K562 treated with DMSO at 1 percent for 12 hours (cell line): ENCODE measurements around the gene CFHR3. TPM values are rescaled to one million over a fixed set of nuclear protein-coding genes. Genes with fewer than 3 reads are reported as not detected.

Source experiments
- total RNA-seq: library from RNA; unstranded; fragments of 300-600 nt; gene quantifications from 2 replicates; pipeline ENCODE4 v1.2.3, GENCODE V29; 2022; ENCODE audit not compliant: insufficient read depth

CFHR3 gene
- not detected in 2 replicates for total RNA-seq

DNA sequence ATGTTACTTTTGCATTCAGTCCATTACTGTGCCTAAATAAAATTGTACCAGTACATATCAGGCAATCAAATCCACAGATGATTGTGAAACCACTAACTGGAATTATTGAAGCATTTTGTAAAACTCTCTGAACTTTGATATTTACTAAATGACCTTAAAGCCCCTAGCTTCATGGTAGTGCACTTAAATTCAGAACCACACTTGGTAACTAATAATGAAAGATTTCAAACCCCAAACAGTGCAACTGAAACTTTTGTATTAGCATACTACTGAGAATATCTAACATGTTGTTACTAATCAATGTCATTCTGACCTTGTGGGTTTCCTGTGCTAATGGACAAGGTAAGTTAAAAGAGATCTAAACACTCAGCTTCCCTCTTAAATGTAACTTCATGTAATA, at the start of gene CFHR3:
CFHR3 (plus strand) TSS at position 238 of the 400 bp plus-strand sequence; CDS start at position 285, 47 bp downstream.

DNA sequence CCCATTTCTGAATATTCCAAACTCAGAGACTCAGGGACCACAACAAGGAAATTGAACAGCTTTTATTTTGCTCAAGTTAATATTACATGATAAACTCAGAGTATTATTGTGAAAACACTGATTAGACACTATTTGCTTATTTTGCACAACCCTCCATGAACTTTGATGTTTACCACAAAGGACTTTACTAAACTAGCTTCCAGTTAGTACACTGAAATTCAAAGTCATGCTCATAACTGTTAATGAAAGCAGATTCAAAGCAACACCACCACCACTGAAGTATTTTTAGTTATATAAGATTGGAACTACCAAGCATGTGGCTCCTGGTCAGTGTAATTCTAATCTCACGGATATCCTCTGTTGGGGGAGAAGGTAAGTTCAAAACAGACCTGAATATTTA, 44.9 kb downstream of the CFHR3 start, which contains the start of gene CFHR1:
CFHR1 (plus strand) TSS at position 201 of the 400 bp plus-strand sequence; CDS start at position 315, 114 bp downstream.

Other genes with a start within 250 kb of the CFHR3 start
- gene KCNT2, start 166.4 kb upstream of the CFHR3 start, total RNA-seq = 0.93 TPM in 1 of 2 replicates, not detected in the other
- 42.1 and 105 TPM in 2 replicates for gene CFH, start 122.8 kb upstream of the CFHR3 start, total RNA-seq
- gene CFHR1, start 44.9 kb downstream of the CFHR3 start, total RNA-seq = not detected in 2 replicates
- gene CFHR4, start 113.2 kb downstream of the CFHR3 start, total RNA-seq = not detected in 2 replicates
- not detected in 2 replicates for gene CFHR2, start 168.9 kb downstream of the CFHR3 start, total RNA-seq
- gene CFHR5, start 202.7 kb downstream of the CFHR3 start, total RNA-seq = not detected in 2 replicates